Measurements from ENCODE around the gene APPL2. TPM values are rescaled to one million over a fixed set of nuclear protein-coding genes. Genes with fewer than 3 reads are reported as not detected.
A peak's percentile ranks its signal among the peaks of the same experiment; 100 is the strongest.

The APPL2 gene, protein sequence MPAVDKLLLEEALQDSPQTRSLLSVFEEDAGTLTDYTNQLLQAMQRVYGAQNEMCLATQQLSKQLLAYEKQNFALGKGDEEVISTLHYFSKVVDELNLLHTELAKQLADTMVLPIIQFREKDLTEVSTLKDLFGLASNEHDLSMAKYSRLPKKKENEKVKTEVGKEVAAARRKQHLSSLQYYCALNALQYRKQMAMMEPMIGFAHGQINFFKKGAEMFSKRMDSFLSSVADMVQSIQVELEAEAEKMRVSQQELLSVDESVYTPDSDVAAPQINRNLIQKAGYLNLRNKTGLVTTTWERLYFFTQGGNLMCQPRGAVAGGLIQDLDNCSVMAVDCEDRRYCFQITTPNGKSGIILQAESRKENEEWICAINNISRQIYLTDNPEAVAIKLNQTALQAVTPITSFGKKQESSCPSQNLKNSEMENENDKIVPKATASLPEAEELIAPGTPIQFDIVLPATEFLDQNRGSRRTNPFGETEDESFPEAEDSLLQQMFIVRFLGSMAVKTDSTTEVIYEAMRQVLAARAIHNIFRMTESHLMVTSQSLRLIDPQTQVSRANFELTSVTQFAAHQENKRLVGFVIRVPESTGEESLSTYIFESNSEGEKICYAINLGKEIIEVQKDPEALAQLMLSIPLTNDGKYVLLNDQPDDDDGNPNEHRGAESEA
- polyA plus RNA-seq, result 86.4 TPM
- long read RNA-seq, donor 1, partial matches to known transcripts, result 0 of 4 reads
- long read RNA-seq, donor 1, other reads (novel, unspliced or antisense), result 0 of 4 reads
- long read RNA-seq, donor 2, transcript APPL2-201 (21 exons, 3,239 nt), result major isoform, 13 of 16 reads
- long read RNA-seq, donor 2, partial matches to known transcripts, result 0 of 16 reads
- long read RNA-seq, donor 2, other reads (novel, unspliced or antisense), result 0 of 16 reads
- long read RNA-seq, donor 3, result 0 reads
- long read RNA-seq, donor 4, result 0 reads
- long read RNA-seq, donor 5, transcript APPL2-201 (21 exons, 3,239 nt), result major isoform, 6 of 7 reads
- long read RNA-seq, donor 5, partial matches to known transcripts, result 0 of 7 reads
- long read RNA-seq, donor 5, other reads (novel, unspliced or antisense), result 0 of 7 reads
- long read RNA-seq, donor 6, transcript APPL2-201 (21 exons, 3,239 nt), result major isoform, 12 of 14 reads
- long read RNA-seq, donor 6, partial matches to known transcripts, result 0 of 14 reads
- long read RNA-seq, donor 6, other reads (novel, unspliced or antisense), result 0 of 14 reads
- long read RNA-seq, donor 7, transcript APPL2-201 (21 exons, 3,239 nt), result major isoform, 6 of 13 reads
- long read RNA-seq, donor 7, partial matches to known transcripts, result 5 of 13 reads
- long read RNA-seq, donor 7, other reads (novel, unspliced or antisense), result 0 of 13 reads
- long read RNA-seq, donor 8, transcript APPL2-201 (21 exons, 3,239 nt), result major isoform, 7 of 24 reads
- long read RNA-seq, donor 8, partial matches to known transcripts, result 14 of 24 reads
- long read RNA-seq, donor 8, other reads (novel, unspliced or antisense), result 0 of 24 reads
- long read RNA-seq, donor 9, transcript APPL2-201 (21 exons, 3,239 nt), result major isoform, 5 of 12 reads
- long read RNA-seq, donor 9, partial matches to known transcripts, result 6 of 12 reads
- long read RNA-seq, donor 9, other reads (novel, unspliced or antisense), result 0 of 12 reads
- long read RNA-seq, donor 10, transcript APPL2-201 (21 exons, 3,239 nt), result major isoform, 15 of 18 reads
- long read RNA-seq, donor 10, partial matches to known transcripts, result 0 of 18 reads
- long read RNA-seq, donor 10, other reads (novel, unspliced or antisense), result 0 of 18 reads
- long read RNA-seq, donor 11, transcript APPL2-201 (21 exons, 3,239 nt), result major isoform, 8 of 16 reads
- long read RNA-seq, donor 11, partial matches to known transcripts, result 7 of 16 reads
- long read RNA-seq, donor 11, other reads (novel, unspliced or antisense), result 0 of 16 reads

- Histone ChIP-seq H3K4me1 (ENCODE audit: control insufficient read depth, insufficient read depth, low read length) (peaks cover 25% of the 10 kb centered on the region), H3K27ac (ENCODE audit: low read length) (peak within 1 kb of the TSS; percentile 82), H3K27me3 (ENCODE audit: control insufficient read depth, insufficient read depth, low read length) (no peaks in the 10 kb centered on the region), H3K36me3 (ENCODE audit: control insufficient read depth, insufficient read depth, low read length) (peaks cover 3% of the 10 kb centered on the region), H3K4me3 (ENCODE audit: low read length) (peak within 1 kb of the TSS; percentile 74), H3K9me3 (ENCODE audit: control insufficient read depth, low read depth, low read length) (no peaks in the 10 kb centered on the region)
- DNase-seq, result peak; percentile 89 to 92
- 0% methylated on average over 1 of the region's 80 CpGs for WGBS (ENCODE audit: insufficient coverage, low lambda C conversion rate)
Observed at GRCh38 chr12:105235732-105236476, at the start of gene APPL2. APPL2 (minus strand) TSS chr12:105236174; CDS start chr12:105236012, 162 bp downstream.

DNA sequence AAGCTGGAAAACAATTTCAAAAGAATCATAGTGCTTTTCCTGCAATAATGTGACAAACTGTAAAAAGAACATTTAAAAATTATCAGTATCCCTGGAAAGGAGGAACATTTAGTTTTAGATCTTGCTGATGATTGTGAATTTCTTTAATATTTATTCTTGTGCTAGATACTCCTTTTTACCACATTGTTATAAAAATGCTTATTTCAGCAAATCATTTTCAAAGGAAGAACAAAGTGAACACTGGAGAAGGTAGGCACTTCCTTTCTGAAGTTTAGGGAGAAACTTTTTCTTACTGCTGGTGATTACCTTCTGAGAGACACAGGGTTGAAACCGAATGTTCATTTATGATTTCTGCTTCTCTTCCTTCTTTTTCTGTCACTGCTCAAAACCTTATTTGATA lies 49.4 kb upstream of the APPL2 start:
- Histone ChIP-seq H3K27me3 (ENCODE audit: control insufficient read depth, insufficient read depth, low read length) (no peaks in the 10 kb centered on the region), H3K4me3 (ENCODE audit: low read length) (no peak overlapping the region), H3K27ac (ENCODE audit: low read length) (no peak overlapping the region), H3K4me1 (ENCODE audit: control insufficient read depth, insufficient read depth, low read length) (peaks cover 9% of the 10 kb centered on the region), H3K36me3 (ENCODE audit: control insufficient read depth, insufficient read depth, low read length) (no peaks in the 10 kb centered on the region), H3K9me3 (ENCODE audit: control insufficient read depth, low read depth, low read length) (no peaks in the 10 kb centered on the region)
- no CpG with 5 or more reads among the region's 1 CpG for WGBS (ENCODE audit: insufficient coverage, low lambda C conversion rate)
- DNase-seq, result no peak

DNA sequence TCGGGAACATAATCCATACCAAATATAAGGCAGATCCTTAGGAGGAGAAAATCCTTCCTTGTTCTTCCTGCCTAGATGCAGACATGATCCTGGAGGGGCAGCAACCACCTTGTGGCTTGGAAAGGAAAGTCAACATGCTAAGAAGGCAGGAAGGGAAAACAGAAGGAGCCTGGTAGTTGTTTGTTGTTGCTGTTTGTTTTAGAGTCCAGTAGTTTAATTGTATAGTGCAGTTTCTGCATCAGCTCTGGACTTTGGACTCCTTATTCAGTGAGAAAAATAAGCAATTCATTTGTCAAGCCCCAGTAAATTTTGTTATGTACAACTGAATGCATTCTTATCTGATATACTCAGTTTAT lies 45.7 kb upstream of the APPL2 start:
- Histone ChIP-seq H3K27me3 (ENCODE audit: control insufficient read depth, insufficient read depth, low read length) (no peaks in the 10 kb centered on the region), H3K36me3 (ENCODE audit: control insufficient read depth, insufficient read depth, low read length) (no peaks in the 10 kb centered on the region), H3K4me3 (ENCODE audit: low read length) (no peak overlapping the region), H3K27ac (ENCODE audit: low read length) (no peak overlapping the region), H3K4me1 (ENCODE audit: control insufficient read depth, insufficient read depth, low read length) (peaks cover 21% of the 10 kb centered on the region), H3K9me3 (ENCODE audit: control insufficient read depth, low read depth, low read length) (no peaks in the 10 kb centered on the region)
- WGBS (ENCODE audit: insufficient coverage, low lambda C conversion rate), result no CpG with 5 or more reads among the region's 1 CpG
- DNase-seq, result peak; percentile 11 to 58

GRCh38 chr12:105280966-105281693 lies 45.2 kb upstream of the APPL2 start:
- Histone ChIP-seq H3K9me3 (ENCODE audit: control insufficient read depth, low read depth, low read length) (no peaks in the 10 kb centered on the region), H3K27me3 (ENCODE audit: control insufficient read depth, insufficient read depth, low read length) (no peaks in the 10 kb centered on the region), H3K4me1 (ENCODE audit: control insufficient read depth, insufficient read depth, low read length) (peaks cover 21% of the 10 kb centered on the region), H3K36me3 (ENCODE audit: control insufficient read depth, insufficient read depth, low read length) (no peaks in the 10 kb centered on the region), H3K4me3 (ENCODE audit: low read length) (no peak overlapping the region), H3K27ac (ENCODE audit: low read length) (no peak overlapping the region)
- DNase-seq, result peak in 1 of 2 donors; percentile 19
- WGBS (ENCODE audit: insufficient coverage, low lambda C conversion rate), result no CpG with 5 or more reads among the region's 6 CpGs

- DNase-seq, result peak; percentile 5 to 28
- H3K36me3 ChIP-seq (ENCODE audit: control insufficient read depth, insufficient read depth, low read length), result no peaks in the 10 kb centered on the region
- peaks cover 21% of the 10 kb centered on the region for H3K4me1 ChIP-seq (ENCODE audit: control insufficient read depth, insufficient read depth, low read length)
- no peak overlapping the region for H3K27ac ChIP-seq (ENCODE audit: low read length)
- H3K27me3 ChIP-seq (ENCODE audit: control insufficient read depth, insufficient read depth, low read length), result no peaks in the 10 kb centered on the region
- H3K4me3 ChIP-seq (ENCODE audit: low read length), result no peak overlapping the region
- no peaks in the 10 kb centered on the region for H3K9me3 ChIP-seq (ENCODE audit: control insufficient read depth, low read depth, low read length)
- WGBS (ENCODE audit: insufficient coverage, low lambda C conversion rate), result no CpG with 5 or more reads among the region's 6 CpGs
Observed at GRCh38 chr12:105279460-105280056, 43.6 kb upstream of the APPL2 start.

- Histone ChIP-seq H3K27me3 (ENCODE audit: control insufficient read depth, insufficient read depth, low read length) (no peaks in the 10 kb centered on the region), H3K9me3 (ENCODE audit: control insufficient read depth, low read depth, low read length) (no peaks in the 10 kb centered on the region), H3K4me1 (ENCODE audit: control insufficient read depth, insufficient read depth, low read length) (peaks cover 21% of the 10 kb centered on the region), H3K27ac (ENCODE audit: low read length) (peak overlapping the region; percentile 86), H3K36me3 (ENCODE audit: control insufficient read depth, insufficient read depth, low read length) (no peaks in the 10 kb centered on the region), H3K4me3 (ENCODE audit: low read length) (no peak overlapping the region)
- peak; percentile 66 to 77 for DNase-seq
- no CpG with 5 or more reads among the region's 4 CpGs for WGBS (ENCODE audit: insufficient coverage, low lambda C conversion rate)
Observed at GRCh38 chr12:105278043-105278697, 42.2 kb upstream of the APPL2 start.

DNA sequence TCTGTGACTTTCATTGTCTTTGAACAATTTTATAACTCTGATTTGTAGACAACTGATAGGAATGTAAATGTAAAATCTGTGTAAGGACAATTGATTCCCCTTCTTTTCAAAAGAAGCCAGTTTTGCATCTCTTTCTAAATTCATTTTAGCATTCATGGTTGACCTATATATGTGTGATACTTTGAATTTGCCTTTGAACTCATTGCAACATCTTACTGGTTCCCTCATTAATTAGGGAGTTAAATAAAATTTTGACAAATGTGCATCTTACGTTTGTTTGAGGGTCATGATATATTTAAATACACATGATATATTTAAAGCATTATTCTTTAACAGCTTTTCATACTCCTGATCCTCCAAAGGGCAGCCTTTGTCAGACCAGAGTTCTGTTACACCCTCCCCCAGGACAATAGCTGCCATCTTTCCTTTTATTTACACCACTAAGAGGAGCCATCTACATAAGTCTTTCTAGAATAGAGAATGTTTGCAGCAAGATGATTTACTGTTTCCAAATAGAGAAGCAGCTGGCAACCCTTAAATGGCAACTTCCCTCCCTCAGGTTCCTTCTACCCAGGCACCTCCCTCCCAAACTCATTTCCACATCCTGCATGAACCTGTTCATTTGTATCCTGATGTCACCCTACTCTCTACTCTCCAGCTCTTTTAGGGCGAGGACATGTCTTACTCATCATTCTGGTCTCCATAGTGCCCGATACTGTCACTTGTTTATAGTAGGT lies 40.2 kb upstream of the APPL2 start:
- WGBS (ENCODE audit: insufficient coverage, low lambda C conversion rate), result 90% methylated on average over 2 of the region's 3 CpGs
- no peaks in the 10 kb centered on the region for H3K9me3 ChIP-seq (ENCODE audit: control insufficient read depth, low read depth, low read length)
- peaks cover 15% of the 10 kb centered on the region for H3K4me1 ChIP-seq (ENCODE audit: control insufficient read depth, insufficient read depth, low read length)
- DNase-seq, result no peak
- no peak overlapping the region for H3K4me3 ChIP-seq (ENCODE audit: low read length)
- H3K27ac ChIP-seq (ENCODE audit: low read length), result no peak overlapping the region
- H3K36me3 ChIP-seq (ENCODE audit: control insufficient read depth, insufficient read depth, low read length), result no peaks in the 10 kb centered on the region
- no peaks in the 10 kb centered on the region for H3K27me3 ChIP-seq (ENCODE audit: control insufficient read depth, insufficient read depth, low read length)
